ENCODE data around the gene SLC44A1.

GRCh38 chr9:105484226-105484625 is 239.8 kb downstream of the SLC44A1 start:
- no peak for TF ChIP-seq EZH2phosphoT487 (IDR thresholded peaks at IDR 0.05; ENCODE audit: insufficient read depth, low read depth)
- no peak for TF ChIP-seq EZH2 (IDR thresholded peaks at IDR 0.05; ENCODE audit: insufficient read depth, poor library complexity, severe bottlenecking)

Data from GM23248 (cell line).